Activated effector memory CD4-positive, alpha-beta T cell treated with Interleukin-2 at 50 U/mL for 16 hours (primary cell): Measurements from ENCODE around the gene ANKRD53.
A peak's percentile ranks its signal among the peaks of the same experiment; 100 is the strongest.
"Not testable (repeated sequence)": the region's sequence is repeated elsewhere in the genome, so short reads cannot be mapped to it uniquely, and the experiment has no call there.

Experiments used
- DNase-seq: peaks from one replicate; pipeline ENCODE4 v3.0.0-alpha.2; 2020

Gene ANKRD53

DNA sequence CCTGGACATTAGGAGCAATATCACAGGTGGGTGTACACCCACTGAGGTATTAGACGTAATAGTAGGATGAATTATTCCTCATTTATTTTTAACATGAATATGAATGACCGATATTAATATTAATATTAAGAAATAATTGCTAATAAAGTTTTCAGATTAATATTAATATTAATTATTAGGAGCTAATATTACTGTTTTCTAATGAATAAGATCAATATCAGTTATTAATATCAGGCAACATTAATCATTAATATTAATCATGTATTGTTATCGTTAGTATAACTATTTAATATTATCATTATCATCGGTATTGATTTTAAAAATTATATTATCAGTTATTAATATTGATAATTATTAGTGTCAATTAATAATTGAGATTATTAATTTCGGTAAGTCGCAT is 41.6 kb downstream of the ANKRD53 start:
- not testable (repeated sequence) for DNase-seq

DNA sequence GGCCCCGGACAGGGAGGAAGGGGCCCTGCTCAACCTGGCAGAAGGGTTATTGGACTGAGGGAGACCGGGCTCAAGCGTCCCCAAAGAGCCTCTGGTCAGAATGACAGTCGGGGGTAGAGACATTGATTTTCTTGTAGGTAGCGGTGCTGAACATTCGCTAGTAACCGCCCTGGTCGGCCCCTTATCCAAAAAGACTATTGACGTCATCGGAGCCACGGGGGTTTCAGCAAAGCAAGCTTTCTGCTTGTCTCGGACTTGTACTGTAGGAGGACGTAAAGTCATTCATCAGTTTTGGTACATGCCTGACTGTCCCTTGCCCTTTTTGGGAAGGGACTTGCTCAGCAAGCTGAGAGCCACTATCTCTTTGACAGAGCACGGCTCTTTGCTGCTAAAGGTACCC is 43.0 kb downstream of the ANKRD53 start:
- DNase-seq = not testable (repeated sequence)

DNA sequence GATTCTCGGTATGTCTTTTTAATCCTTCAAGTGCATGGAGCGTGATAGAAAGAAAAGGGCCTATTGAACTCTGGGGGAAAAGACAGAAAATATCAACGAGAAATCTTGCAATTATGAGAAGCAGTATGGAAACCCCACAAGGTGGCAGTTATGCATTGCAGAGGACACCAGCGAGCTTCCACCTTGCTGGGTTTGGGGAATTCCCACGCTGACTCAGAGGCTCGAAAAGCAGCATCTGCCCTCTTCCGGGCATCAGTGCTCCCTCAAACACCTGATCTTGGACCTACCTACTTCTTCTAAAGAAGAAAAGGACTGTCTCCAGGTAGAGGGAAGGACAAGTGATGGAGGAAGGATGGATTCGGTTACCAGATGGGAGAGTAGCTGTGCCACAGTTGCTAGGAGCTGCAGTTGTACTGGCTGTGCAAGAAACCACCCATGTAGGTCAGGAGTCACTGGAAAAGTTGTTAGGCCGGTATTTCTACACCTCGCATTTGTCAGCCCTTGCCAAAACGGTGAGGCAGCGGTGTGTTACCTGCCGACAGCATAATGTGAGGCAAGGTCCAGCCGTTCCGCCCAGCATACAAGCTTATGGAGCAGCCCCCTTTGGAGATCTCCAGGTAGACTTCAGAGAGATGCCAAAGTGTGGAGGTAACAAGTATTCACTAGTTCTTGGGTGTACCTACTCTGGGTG is 45.3 kb downstream of the ANKRD53 start:
- DNase-seq = peak; percentile 50
